Omental fat pad (tissue), 4 donors: ENCODE results near the gene CCDC51. TPM values are rescaled to one million over a fixed set of nuclear protein-coding genes. Genes with fewer than 3 reads are reported as not detected.
"Not testable (repeated sequence)": the region's sequence is repeated elsewhere in the genome, so short reads cannot be mapped to it uniquely, and the experiment has no call there.

Experiments used
- ATAC-seq: fragments of 150-250 bp; one replicate; pipeline ENCODE4 v1.9.1; 2016; ENCODE audit warnings: mild to moderate bottlenecking, moderate library complexity; ENCODE audit not compliant: low FRiP score
- DNase-seq: peaks from one replicate; pipeline ENCODE4 v3.0.0-alpha.2; 2019; ENCODE audit warnings: low spot score
- CTCF ChIP-seq, 3 donors: fragments of 450-650 bp; IDR thresholded peaks; one replicate each; pipeline ENCODE4 v1.5.1; 2016 to 2017; ENCODE audit warnings: antibody characterized with exemption in 3 of 3, mild to moderate bottlenecking in 3 of 3, moderate library complexity in 2 of 3
- total RNA-seq, 4 donors: library from RNA; depleted of rRNA; stranded (reverse); fragments of >200 nt; gene quantifications; one replicate each; pipeline ENCODE4 v1.1.0, GENCODE V29; 2016

The CCDC51 gene
- total RNA-seq, 4 donors from 2014 or later = 11.6 to 15.1 (median 13.6) TPM

- ATAC-seq = no peak
- DNase-seq = no peak
- TF ChIP-seq CTCF (IDR thresholded peaks at IDR 0.05) = no peak
Measured at GRCh38 chr3:48465237-48465530, 25.3 kb upstream of the CCDC51 start.

GRCh38 chr3:48464713-48465221 is 24.8 kb upstream of the CCDC51 start:
- ATAC-seq (no peak), DNase-seq (no peak)
- no peak for TF ChIP-seq CTCF (IDR thresholded peaks at IDR 0.05)

GRCh38 chr3:48463703-48464102 is 23.8 kb upstream of the CCDC51 start:
- TF ChIP-seq CTCF (IDR thresholded peaks at IDR 0.05) = no peak
- DNase-seq (no peak), ATAC-seq (no peak)

- DNase-seq, ATAC-seq: not testable (repeated sequence)
Measured at GRCh38 chr3:48461767-48462166, 21.8 kb upstream of the CCDC51 start.

GRCh38 chr3:48460517-48460902 is 20.6 kb upstream of the CCDC51 start:
- ATAC-seq (peak; percentile 5), DNase-seq (no peak)
- no peak for TF ChIP-seq CTCF (IDR thresholded peaks at IDR 0.05)

- ATAC-seq = peak; percentile 45
- TF ChIP-seq CTCF (IDR thresholded peaks at IDR 0.05) = no peak
- no peak for DNase-seq
Measured at GRCh38 chr3:48459773-48460516, 20.0 kb upstream of the CCDC51 start.

- ATAC-seq = no peak
- DNase-seq = no peak
- TF ChIP-seq CTCF (IDR thresholded peaks at IDR 0.05) = no peak
Measured at GRCh38 chr3:48459331-48459730, 19.4 kb upstream of the CCDC51 start.
